COLO668 (cell line): Measurements from ENCODE around the gene CDH4.

ENCODE experiments used
- DNase-seq: peaks from one replicate; lab custom pipeline; 2025; ENCODE audit not compliant: unreplicated experiment; lab: John Stamatoyannopoulos, UW

Gene CDH4

GRCh38 chr20:61251529-61252393 is at the start of gene CDH4:
TSS of gene CDH4 (plus strand) at chr20:61252261.
- peak; percentile 12 for DNase-seq

- no peak for DNase-seq
Measured at GRCh38 chr20:61203320-61203719, 48.7 kb upstream of the CDH4 start.

- no peak for DNase-seq
Measured at GRCh38 chr20:61204206-61204605, 47.9 kb upstream of the CDH4 start.

- DNase-seq: no peak
Measured at GRCh38 chr20:61205769-61206168, 46.3 kb upstream of the CDH4 start.

GRCh38 chr20:61210862-61211261 is 41.2 kb upstream of the CDH4 start:
- no peak for DNase-seq

- DNase-seq: no peak
Measured at GRCh38 chr20:61217848-61218247, 34.2 kb upstream of the CDH4 start.

GRCh38 chr20:61219021-61219431 is 33.0 kb upstream of the CDH4 start:
- DNase-seq: no peak

- DNase-seq: no peak
Measured at GRCh38 chr20:61220131-61220530, 31.9 kb upstream of the CDH4 start.

- no peak for DNase-seq
Measured at GRCh38 chr20:61220626-61221325, 31.3 kb upstream of the CDH4 start.

- DNase-seq: no peak
Measured at GRCh38 chr20:61222699-61223098, 29.4 kb upstream of the CDH4 start.

- no peak for DNase-seq
Measured at GRCh38 chr20:61223121-61223520, 28.9 kb upstream of the CDH4 start.

GRCh38 chr20:61230166-61230565 is 21.9 kb upstream of the CDH4 start:
- no peak for DNase-seq

- DNase-seq: no peak
Measured at GRCh38 chr20:61233590-61233989, 18.5 kb upstream of the CDH4 start.

GRCh38 chr20:61234224-61234890 is 17.7 kb upstream of the CDH4 start:
- DNase-seq: no peak

- no peak for DNase-seq
Measured at GRCh38 chr20:61236713-61237112, 15.3 kb upstream of the CDH4 start.

- no peak for DNase-seq
Measured at GRCh38 chr20:61238813-61239212, 13.2 kb upstream of the CDH4 start.

- DNase-seq: no peak
Measured at GRCh38 chr20:61240814-61241213, 11.2 kb upstream of the CDH4 start.

- DNase-seq: no peak
Measured at GRCh38 chr20:61244213-61244612, 7.8 kb upstream of the CDH4 start.

- DNase-seq: no peak
Measured at GRCh38 chr20:61246269-61246668, 5.8 kb upstream of the CDH4 start.

- DNase-seq: no peak
Measured at GRCh38 chr20:61249626-61250025, 2.4 kb upstream of the CDH4 start.

GRCh38 chr20:61252601-61253263 is 671 bp downstream of the CDH4 start:
- DNase-seq: peak; percentile 5
